Heart right ventricle (tissue), 16 donors: ENCODE measurements around the gene NPHP3. TPM values are rescaled to one million over a fixed set of nuclear protein-coding genes. Genes with fewer than 3 reads are reported as not detected.

Experiments used
- ATAC-seq, 8 donors: fragments of 200-7000 bp; cut with Tn5 transposase; one replicate each; pipeline ENCODE4 v1.9.1; 2020; ENCODE audit warnings: mild to moderate bottlenecking in 8 of 8, moderate library complexity in 8 of 8, moderate number of reproducible peaks in 1 of 8
- DNase-seq, 2 donors: peaks; one replicate each; pipeline ENCODE4 v3.0.0-alpha.2; 2020
- H3K27ac ChIP-seq, 10 donors: fragments of 200-600 bp; sonication (generic) in 2 of 10; one replicate each; pipeline versions ENCODE4 v1.5.0 to v1.8.0; 2020 to 2022; ENCODE audit warnings: mild to moderate bottlenecking in 3 of 10
- H3K27me3 ChIP-seq, 7 donors: fragments of 200-600 bp; one replicate each; pipeline ENCODE4 v1.8.0; 2021 to 2022; ENCODE audit warnings: mild to moderate bottlenecking in 2 of 7
- H3K36me3 ChIP-seq, 9 donors: fragments of 200-600 bp; sonication (generic) in 1 of 9; one replicate each; pipeline versions ENCODE4 v1.5.0 to v1.8.0; 2020 to 2022; ENCODE audit warnings: mild to moderate bottlenecking in 2 of 9
- H3K4me1 ChIP-seq, 9 donors: fragments of 200-600 bp; sonication (generic) in 1 of 9; one replicate each; pipeline versions ENCODE4 v1.5.0 to v1.8.0; 2020 to 2022; ENCODE audit warnings: mild to moderate bottlenecking in 4 of 9
- H3K4me3 ChIP-seq, 10 donors: fragments of 200-600 bp; sonication (generic) in 2 of 10; one replicate each; pipeline versions ENCODE4 v1.5.0 to v1.8.0; 2020 to 2022; ENCODE audit warnings: mild to moderate bottlenecking in 7 of 10, moderate library complexity in 2 of 10
- H3K9me3 ChIP-seq, 11 donors: fragments of 200-600 bp in 10 of 11; sonication (generic) in 2 of 11; one replicate each; pipeline versions ENCODE4 v1.5.0 to v1.8.0; 2013 to 2022; ENCODE audit warnings: mild to moderate bottlenecking in 2 of 11, control low read depth in 1 of 11, moderate library complexity in 1 of 11
- WGBS, 2 donors: extraction: QIAGEN DNeasy Blood & Tissue Kit; methylation state at CpG; one replicate each; pipeline ENCODE4 v1.1.7; 2013; ENCODE audit warnings: inconsistent platforms in 1 of 2; 5-methylcytosine and 5-hydroxymethylcytosine counted together
- intact Hi-C, 10 donors: fragments of 100-400 bp; cut with DNase I; formaldehyde crosslinking; loops; one replicate each; pipeline versions ENCODE4 v1.11.1 to v1.14.2; 2022
- polyA plus RNA-seq, 2 donors: library from polyadenylated mRNA; stranded (reverse); fragments of 200-250 nt; gene quantifications; one replicate each; pipeline ENCODE4 v1.2.3, GENCODE V29; 2013
- total RNA-seq, 10 donors: library from RNA; stranded (reverse); fragmentation: NEBNext Ultra II Directional in 3 of 10; extraction: Animal tissue kit (Norgen Biotek cat#: 25700) in 3 of 10; gene quantifications; one replicate each; pipeline versions ENCODE4 v1.2.1 to v1.2.4, GENCODE V29; 2021 to 2023
- TF ChIP-seq, protein P1 (sequence below), 9 donors: fragments of 200-600 bp; sonication (generic) in 2 of 9; IDR thresholded peaks; one replicate each; pipeline versions ENCODE4 v1.5.0 to v1.8.0; 2021 to 2022; ENCODE audit warnings: antibody characterized with exemption in 9 of 9, mild to moderate bottlenecking in 5 of 9, moderate library complexity in 1 of 9
- donor health status: Arrhythmogenic right ventricular cardiomyopathy.
- donor health status: ischemic (EF 13 %, LVEDD 7.1; RV severe dilation, severe dysfunction).
- donor health status: healthy with polysubstance abuse.
- donor health status: DM: no; HTN: yes; CAD: no.
- donor health status: DM: no; HTN: no; CAD: no.
- donor health status: ischemic (EF 25% LVEDD 6.9; RV normal size, moderate dysfunction).
- donor health status: ischemic (EF 25% LVEDD 5.7; RV mildly dilated, moderate dysfunction).
- donor health status: healthy.
- donor health status: DM: yes; HTN: yes; CAD: no.
- donor health status: Ischemic cardiomyopathy.
- donor health status: ischemic (EF 35%, LVEDD 5.7; RV mildly dilated, moderate dysfunction).
- donor health status: nonischemic (EF 11% LVEDD 7.7; RV severe dilation, severe dysfunction).
- donor health status: DM: yes; HTN: yes; CAD: no.
- donor health status: PGD.
- donor health status: ischemic (EF 29% LVEDD 5.4; RV normal size, mild dysfunction).
- donor health status: nonischemic (EF 23%, LVEDD 6.1; RV moderate dilation, normal function).

Gene NPHP3
- total and polyA plus RNA-seq, 12 donors, result 3.8 to 21.3 (median 10.2) TPM

DNA sequence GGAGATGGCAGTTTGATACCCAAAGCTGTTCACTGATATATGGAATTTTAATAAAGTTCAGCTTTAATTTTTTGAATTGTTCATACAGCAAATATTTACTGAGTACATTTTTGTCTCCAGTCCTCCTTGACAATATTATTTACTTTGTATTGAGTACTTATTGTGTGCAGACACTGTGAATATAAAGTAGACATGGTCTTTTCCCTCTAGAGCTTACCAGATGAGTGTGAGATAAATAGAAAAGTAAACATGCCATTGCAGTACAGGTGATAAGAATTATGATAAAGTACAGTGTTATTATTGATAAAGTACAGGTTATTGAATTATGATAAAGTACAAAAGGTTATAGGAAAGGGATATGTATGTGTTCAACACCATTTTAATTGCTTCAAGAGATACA lies 60.0 kb downstream of the NPHP3 start:
- peak overlapping the region in 3 of 10 donors; percentile 81 to 92 (median 83) for H3K4me3 ChIP-seq
- TF ChIP-seq, protein P1, sequence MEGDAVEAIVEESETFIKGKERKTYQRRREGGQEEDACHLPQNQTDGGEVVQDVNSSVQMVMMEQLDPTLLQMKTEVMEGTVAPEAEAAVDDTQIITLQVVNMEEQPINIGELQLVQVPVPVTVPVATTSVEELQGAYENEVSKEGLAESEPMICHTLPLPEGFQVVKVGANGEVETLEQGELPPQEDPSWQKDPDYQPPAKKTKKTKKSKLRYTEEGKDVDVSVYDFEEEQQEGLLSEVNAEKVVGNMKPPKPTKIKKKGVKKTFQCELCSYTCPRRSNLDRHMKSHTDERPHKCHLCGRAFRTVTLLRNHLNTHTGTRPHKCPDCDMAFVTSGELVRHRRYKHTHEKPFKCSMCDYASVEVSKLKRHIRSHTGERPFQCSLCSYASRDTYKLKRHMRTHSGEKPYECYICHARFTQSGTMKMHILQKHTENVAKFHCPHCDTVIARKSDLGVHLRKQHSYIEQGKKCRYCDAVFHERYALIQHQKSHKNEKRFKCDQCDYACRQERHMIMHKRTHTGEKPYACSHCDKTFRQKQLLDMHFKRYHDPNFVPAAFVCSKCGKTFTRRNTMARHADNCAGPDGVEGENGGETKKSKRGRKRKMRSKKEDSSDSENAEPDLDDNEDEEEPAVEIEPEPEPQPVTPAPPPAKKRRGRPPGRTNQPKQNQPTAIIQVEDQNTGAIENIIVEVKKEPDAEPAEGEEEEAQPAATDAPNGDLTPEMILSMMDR (IDR thresholded peaks at IDR 0.05), result no peak
- peaks cover 2 to 64% (median 50%) of the 10 kb centered on the region in 9 donors for H3K4me1 ChIP-seq
- intact Hi-C loops, result loop anchor here in 4 of 10 donors (5.0 to 10.0 kb wide), 3 partner anchors 53 to 60 kb away; partner anchors contain the start of gene NPHP3 (in 1 of the 4)
- H3K36me3 ChIP-seq, result peaks cover 0 to 23% (median 0%) of the 10 kb centered on the region in 9 donors
- ATAC-seq (no peak), DNase-seq (no peak)
- no peaks in the 10 kb centered on the region for H3K9me3 ChIP-seq
- no peaks in the 10 kb centered on the region for H3K27me3 ChIP-seq
- no peak overlapping the region for H3K27ac ChIP-seq

DNA sequence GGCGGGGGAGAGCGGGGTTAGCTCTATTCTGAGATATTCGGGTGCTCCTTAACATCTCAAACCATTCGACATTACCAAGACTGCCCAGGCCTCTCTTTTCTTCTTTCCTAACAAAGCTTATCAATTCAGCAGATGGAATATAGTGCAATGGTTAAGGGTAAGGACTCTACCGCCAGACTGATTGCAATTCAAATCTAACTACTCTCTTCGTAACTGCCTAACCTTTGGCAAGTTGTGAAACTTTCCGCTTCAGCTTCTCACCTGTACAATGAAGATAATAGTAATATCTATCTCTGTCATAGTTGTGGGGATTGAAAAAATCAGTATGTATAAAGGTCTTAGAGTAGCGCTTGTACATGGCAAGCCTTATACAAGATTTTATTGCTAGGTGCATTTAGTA lies 61.1 kb downstream of the NPHP3 start:
- intact Hi-C loops, result loop anchor here in 4 of 10 donors (5.0 to 10.0 kb wide), 3 partner anchors 54 to 61 kb away; partner anchors contain the start of gene NPHP3 (in 1 of the 4)

DNA sequence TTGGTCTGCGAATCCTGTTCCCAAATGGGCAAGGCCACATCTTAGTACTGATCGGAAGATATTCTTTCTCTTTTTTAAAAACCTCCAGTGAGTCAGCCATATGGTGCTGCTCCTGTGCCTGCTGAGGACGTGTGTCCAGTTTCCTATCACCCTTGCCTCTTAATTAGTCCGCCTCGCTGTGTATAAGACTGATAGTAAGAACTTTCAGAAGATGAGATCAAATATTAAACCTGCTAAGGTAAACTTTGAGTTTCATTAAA lies 61.5 kb downstream of the NPHP3 start:
- H3K4me3 ChIP-seq, result peak overlapping the region; percentile 81 to 94 (median 90)
- 0 to 1% methylated on average over 5 of the region's 5 CpGs for WGBS, 2 donors
- peak overlapping the region in 9 of 10 donors; percentile 89 to 97 (median 95) for H3K27ac ChIP-seq
- peaks cover 2 to 74% (median 52%) of the 10 kb centered on the region in 9 donors for H3K4me1 ChIP-seq
- no peaks in the 10 kb centered on the region for H3K27me3 ChIP-seq
- H3K9me3 ChIP-seq, result no peaks in the 10 kb centered on the region
- H3K36me3 ChIP-seq, result peaks cover 0 to 8% (median 0%) of the 10 kb centered on the region in 9 donors
- TF ChIP-seq, protein P1 (IDR thresholded peaks at IDR 0.05), result no peak
- intact Hi-C loops, result loop anchor here in 4 of 10 donors (5.0 to 10.0 kb wide), 3 partner anchors 54 to 62 kb away; partner anchors contain the start of gene NPHP3 (in 1 of the 4)
- DNase-seq (no peak), ATAC-seq (peak in 4 of 8 donors; percentile 2 to 13 (median 10))

More for the DNA sequence above, 61.1 kb downstream of the NPHP3 start:
- TF ChIP-seq, protein P1 (IDR thresholded peaks at IDR 0.05), result no peak
- Histone ChIP-seq H3K27me3 (no peaks in the 10 kb centered on the region), H3K4me3 (peak overlapping the region; percentile 81 to 94 (median 90)), H3K4me1 (peaks cover 2 to 71% (median 50%) of the 10 kb centered on the region in 9 donors), H3K9me3 (no peaks in the 10 kb centered on the region), H3K36me3 (peaks cover 0 to 12% (median 0%) of the 10 kb centered on the region in 9 donors), H3K27ac (peak overlapping the region in 9 of 10 donors; percentile 89 to 97 (median 95))
- ATAC-seq, result no peak
- no peak for DNase-seq
- WGBS, 2 donors, result 11 to 17% methylated on average over 8 of the region's 8 CpGs

DNA sequence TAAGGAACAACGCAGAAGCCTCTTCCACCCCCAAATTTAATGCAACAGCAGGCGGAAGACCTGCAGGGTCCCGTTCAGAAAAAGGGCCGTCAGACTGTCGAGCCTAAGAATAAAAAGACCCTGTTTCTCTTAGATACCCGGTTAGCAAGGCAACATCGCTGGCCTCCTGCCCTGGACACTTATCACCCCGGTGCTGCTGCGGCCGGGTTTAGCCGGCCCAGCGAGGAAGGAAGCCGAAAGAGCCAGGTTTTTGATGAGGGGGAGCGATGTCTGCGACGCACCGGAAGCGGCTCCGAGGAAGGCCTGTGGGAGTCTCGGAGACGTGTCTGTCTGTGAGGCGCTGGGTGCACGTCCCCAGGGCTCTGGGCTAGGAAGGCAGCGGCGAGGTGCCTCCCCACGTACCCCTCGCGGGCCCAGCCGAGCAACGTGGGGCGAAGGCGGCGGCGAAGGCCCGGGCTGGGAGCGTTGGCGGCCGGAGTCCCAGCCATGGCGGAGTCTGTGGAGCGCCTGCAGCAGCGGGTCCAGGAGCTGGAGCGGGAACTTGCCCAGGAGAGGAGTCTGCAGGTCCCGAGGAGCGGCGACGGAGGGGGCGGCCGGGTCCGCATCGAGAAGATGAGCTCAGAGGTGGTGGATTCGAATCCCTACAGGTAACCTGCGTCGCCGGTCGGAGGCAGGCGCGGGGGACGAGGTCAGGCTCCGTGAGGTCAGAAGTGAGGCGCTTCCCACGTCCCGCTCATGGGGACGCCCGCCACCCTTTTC lies 62.0 kb downstream of the NPHP3 start, which contains the start of gene UBA5:
UBA5 (plus strand) TSS at position 278 of the 759 bp plus-strand sequence; CDS start at position 487, 209 bp downstream.
- intact Hi-C loops, result loop anchor here in 4 of 10 donors (5.0 to 10.0 kb wide), 3 partner anchors 55 to 62 kb away; partner anchors contain the start of gene NPHP3 (in 1 of the 4)
- peak within 1 kb of the TSS; percentile 80 to 97 (median 94) for H3K27ac ChIP-seq
- H3K27me3 ChIP-seq, result no peaks in the 10 kb centered on the region
- WGBS, 2 donors, result 0% methylated on average over 64 of the region's 64 CpGs
- TF ChIP-seq, protein P1 (IDR thresholded peaks at IDR 0.05), result no peak
- no peaks in the 10 kb centered on the region for H3K9me3 ChIP-seq
- H3K36me3 ChIP-seq, result peaks cover 0 to 6% (median 0%) of the 10 kb centered on the region in 9 donors
- DNase-seq, result peak; percentile 72 to 77
- H3K4me3 ChIP-seq, result peak within 1 kb of the TSS; percentile 81 to 94 (median 90)
- ATAC-seq, result peak; percentile 82 to 91 (median 86)
- peaks cover 2 to 79% (median 57%) of the 10 kb centered on the region in 9 donors for H3K4me1 ChIP-seq
